Measurements from ENCODE around the gene MACROD1.
A peak's percentile ranks its signal among the peaks of the same experiment; 100 is the strongest.

The MACROD1 gene

DNA sequence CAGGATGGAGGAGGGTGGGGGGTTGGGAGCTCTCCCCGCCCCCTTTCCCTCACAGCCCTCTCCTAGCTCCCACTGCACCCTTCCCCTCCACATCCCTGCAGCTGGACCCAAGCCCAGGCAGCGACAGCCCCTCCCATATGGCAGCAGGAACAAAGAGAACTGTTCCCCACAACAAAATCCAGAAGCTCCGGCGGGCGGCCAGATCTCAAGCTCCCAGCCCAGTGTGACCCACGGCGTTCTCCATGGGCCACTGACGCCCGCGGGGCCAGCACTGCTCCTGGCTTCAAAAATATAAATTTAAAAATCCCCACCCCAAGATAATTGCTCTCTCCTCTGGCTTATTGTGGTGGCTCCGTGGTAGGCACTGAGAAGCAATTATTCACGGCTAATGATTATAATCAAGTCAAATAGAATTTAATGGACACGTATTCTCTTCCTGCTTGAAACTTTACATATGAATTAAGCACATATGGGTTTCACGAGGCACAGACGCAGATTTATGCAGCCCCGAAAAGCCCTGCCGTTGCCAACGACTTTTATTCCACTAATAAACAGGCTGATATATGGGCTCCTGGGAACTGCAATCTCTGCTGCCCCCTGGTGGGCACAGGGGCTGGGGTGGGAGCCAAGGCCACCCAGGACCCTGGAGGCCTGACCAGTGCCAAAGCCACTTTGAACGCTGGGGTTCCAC, 17.5 kb downstream of the MACROD1 start:
- no peak overlapping the region for H3K4me2 ChIP-seq (ENCODE audit: low read length)
- H4K8ac ChIP-seq (ENCODE audit: low read depth, low read length): no peak overlapping the region
- H4K91ac ChIP-seq (ENCODE audit: low read depth, low read length): no peak overlapping the region
- no peak overlapping the region for H3K4ac ChIP-seq (ENCODE audit: low read depth, low read length)
- H3K27me3 ChIP-seq (ENCODE audit: insufficient read depth, low read length): no peaks in the 10 kb centered on the region
- H3K18ac ChIP-seq (ENCODE audit: low read length): no peak overlapping the region
- no peaks in the 10 kb centered on the region for H3K79me2 ChIP-seq (ENCODE audit: control insufficient read depth, insufficient read depth, low read length, poor library complexity)
- H4K12ac ChIP-seq (ENCODE audit: low read depth, low read length): no peak overlapping the region
- H2BK12ac ChIP-seq (ENCODE audit: low read length): no peak overlapping the region
- no peak overlapping the region for H3K27ac ChIP-seq (ENCODE audit: low read depth, low read length)
- no peak overlapping the region for H2BK120ac ChIP-seq (ENCODE audit: insufficient read depth, low read length, poor library complexity)
- peak; percentile 61 to 86 for DNase-seq
- no peaks in the 10 kb centered on the region for H3K9me3 ChIP-seq (ENCODE audit: insufficient read depth, low read depth, low read length)
- no peaks in the 10 kb centered on the region for H3K36me3 ChIP-seq (ENCODE audit: control insufficient read depth in 1 of 2, insufficient read depth in 2 of 2, low read length in 2 of 2)
- H3K4me3 ChIP-seq (ENCODE audit: low read depth, low read length): no peak overlapping the region
- peaks cover 0 to 3% of the 10 kb centered on the region in 2 experiments for H3K4me1 ChIP-seq (ENCODE audit: control insufficient read depth in 1 of 2, insufficient read depth in 2 of 2, low read length in 2 of 2)
- no peak overlapping the region for H2BK5ac ChIP-seq (ENCODE audit: low read depth, low read length, poor library complexity)
- no peak overlapping the region for H3K9ac ChIP-seq (ENCODE audit: low read length)
- WGBS (ENCODE audit: extremely low coverage, insufficient coverage, insufficient read length): no CpG with 5 or more reads among the region's 19 CpGs
- H2AFZ ChIP-seq (ENCODE audit: insufficient read depth, low read length, poor library complexity): no peak overlapping the region
- no peak overlapping the region for H3K14ac ChIP-seq (ENCODE audit: low read length)
- no peak overlapping the region for H3K23ac ChIP-seq (ENCODE audit: low read length)
- no peaks in the 10 kb centered on the region for H3K79me1 ChIP-seq (ENCODE audit: low read length)
- H2AK5ac ChIP-seq (ENCODE audit: low read length): no peak overlapping the region

DNA sequence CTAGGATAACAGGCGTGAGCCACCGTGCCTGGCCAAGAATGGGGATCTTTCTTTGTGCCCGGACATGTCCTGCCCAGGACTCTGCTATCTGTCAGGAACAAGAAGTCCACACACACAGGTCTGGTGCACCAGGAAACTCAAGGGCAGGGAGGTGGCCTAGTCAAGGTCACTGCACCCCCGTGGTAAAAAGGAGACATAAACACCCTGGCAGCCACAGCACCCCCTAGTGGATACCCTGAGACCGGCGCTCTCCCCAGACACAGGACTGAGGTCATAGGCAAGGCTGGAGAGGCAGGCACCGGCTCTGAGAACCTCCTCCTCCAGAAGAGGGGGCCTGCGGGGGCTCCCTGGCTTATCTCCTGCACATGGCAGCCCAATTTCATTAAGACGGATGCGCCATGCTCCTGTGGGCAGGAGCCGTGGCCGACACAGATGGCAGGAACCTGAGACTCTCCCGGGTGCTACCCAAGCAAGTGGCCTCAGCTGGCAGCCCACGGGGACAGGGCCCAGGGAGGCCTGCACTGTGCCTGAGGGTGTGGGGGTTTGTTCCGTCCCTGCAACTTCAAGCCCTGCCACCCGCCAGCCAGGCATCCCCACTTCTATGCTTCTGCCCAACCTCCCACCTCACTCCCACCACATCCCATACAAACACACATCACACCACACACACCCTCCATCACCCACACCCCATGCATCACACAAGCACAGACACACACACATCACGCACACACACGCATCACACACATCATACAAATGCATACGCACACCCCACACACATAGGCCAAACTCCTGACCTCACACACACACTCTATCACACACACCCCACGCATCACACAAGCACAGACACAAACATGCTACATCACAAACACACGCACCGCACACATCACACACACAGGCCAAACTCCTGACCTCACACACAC, 19.6 kb downstream of the MACROD1 start:
- H3K9me3 ChIP-seq (ENCODE audit: insufficient read depth, low read depth, low read length): no peaks in the 10 kb centered on the region
- H3K14ac ChIP-seq (ENCODE audit: low read length): no peak overlapping the region

DNA sequence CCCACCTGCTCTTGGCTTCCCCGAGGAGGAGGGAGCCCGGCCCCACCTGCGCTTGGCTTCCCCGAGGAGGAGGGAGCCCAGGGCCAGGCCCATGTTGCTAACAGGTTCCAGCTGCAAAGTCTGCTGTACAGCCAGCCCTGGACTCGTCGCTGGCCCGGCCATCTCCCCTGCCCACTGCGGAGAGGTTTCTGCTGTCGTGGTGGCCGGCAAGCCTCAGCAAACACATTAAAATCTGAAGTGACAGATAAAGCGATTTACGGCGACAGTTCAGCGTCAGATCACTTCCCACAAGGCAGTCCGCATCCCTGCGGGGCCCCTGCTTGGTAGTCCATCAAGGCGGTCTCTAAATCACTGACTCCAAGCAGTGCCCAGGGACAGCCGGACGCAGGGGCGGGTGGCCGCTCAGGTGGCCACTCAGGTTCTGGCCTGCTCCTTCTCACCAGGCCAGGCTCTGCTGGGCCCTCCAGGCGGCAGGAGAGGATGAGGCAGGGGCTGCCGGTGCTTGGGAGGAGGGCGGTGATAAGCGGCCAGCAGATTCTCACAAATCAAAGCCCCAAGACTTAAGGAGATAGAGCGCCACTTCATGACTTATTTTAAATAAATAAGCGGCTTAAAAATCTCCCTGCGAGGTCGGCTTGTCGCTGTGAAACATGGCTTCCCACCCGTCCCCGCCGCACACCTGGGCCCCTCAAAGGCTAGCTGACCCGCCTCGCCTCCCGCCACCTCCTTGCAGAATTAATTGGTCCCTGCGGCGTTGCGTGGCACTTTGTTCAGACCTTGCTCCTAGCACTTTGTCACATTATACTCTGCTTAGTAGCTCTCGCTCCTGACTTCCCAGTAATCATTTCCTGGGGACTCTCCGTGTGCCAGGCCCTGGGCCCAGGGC, 21.1 kb downstream of the MACROD1 start:
- H3K79me1 ChIP-seq (ENCODE audit: low read length): no peaks in the 10 kb centered on the region
- no peak overlapping the region for H3K27ac ChIP-seq (ENCODE audit: low read depth, low read length)
- no peak overlapping the region for H2AK5ac ChIP-seq (ENCODE audit: low read length)
- H2BK12ac ChIP-seq (ENCODE audit: low read length): no peak overlapping the region
- no peak overlapping the region for H3K14ac ChIP-seq (ENCODE audit: low read length)
- H4K12ac ChIP-seq (ENCODE audit: low read depth, low read length): no peak overlapping the region
- H2BK120ac ChIP-seq (ENCODE audit: insufficient read depth, low read length, poor library complexity): no peak overlapping the region
- H3K79me2 ChIP-seq (ENCODE audit: control insufficient read depth, insufficient read depth, low read length, poor library complexity): no peaks in the 10 kb centered on the region
- no peak overlapping the region for H2AFZ ChIP-seq (ENCODE audit: insufficient read depth, low read length, poor library complexity)
- H3K9ac ChIP-seq (ENCODE audit: low read length): no peak overlapping the region
- no peak overlapping the region for H4K91ac ChIP-seq (ENCODE audit: low read depth, low read length)
- no peak overlapping the region for H4K8ac ChIP-seq (ENCODE audit: low read depth, low read length)
- no CpG with 5 or more reads among the region's 41 CpGs for WGBS (ENCODE audit: extremely low coverage, insufficient coverage, insufficient read length)
- H3K4me2 ChIP-seq (ENCODE audit: low read length): no peak overlapping the region
- no peaks in the 10 kb centered on the region for H3K4me1 ChIP-seq (ENCODE audit: control insufficient read depth in 1 of 2, insufficient read depth in 2 of 2, low read length in 2 of 2)
- no peak overlapping the region for H3K4ac ChIP-seq (ENCODE audit: low read depth, low read length)
- H3K9me3 ChIP-seq (ENCODE audit: insufficient read depth, low read depth, low read length): no peaks in the 10 kb centered on the region
- H3K18ac ChIP-seq (ENCODE audit: low read length): no peak overlapping the region
- no peak overlapping the region for H3K4me3 ChIP-seq (ENCODE audit: low read depth, low read length)
- H3K23ac ChIP-seq (ENCODE audit: low read length): no peak overlapping the region
- H3K27me3 ChIP-seq (ENCODE audit: insufficient read depth, low read length): no peaks in the 10 kb centered on the region
- DNase-seq: no peak
- H2BK5ac ChIP-seq (ENCODE audit: low read depth, low read length, poor library complexity): no peak overlapping the region
- no peaks in the 10 kb centered on the region for H3K36me3 ChIP-seq (ENCODE audit: control insufficient read depth in 1 of 2, insufficient read depth in 2 of 2, low read length in 2 of 2)

More for the DNA sequence above, 19.6 kb downstream of the MACROD1 start:
- H2BK12ac ChIP-seq (ENCODE audit: low read length): no peak overlapping the region
- no peak overlapping the region for H2AK5ac ChIP-seq (ENCODE audit: low read length)
- H2AFZ ChIP-seq (ENCODE audit: insufficient read depth, low read length, poor library complexity): no peak overlapping the region
- H3K4ac ChIP-seq (ENCODE audit: low read depth, low read length): no peak overlapping the region
- H4K8ac ChIP-seq (ENCODE audit: low read depth, low read length): no peak overlapping the region
- no peak overlapping the region for H3K18ac ChIP-seq (ENCODE audit: low read length)
- no peak overlapping the region for H4K12ac ChIP-seq (ENCODE audit: low read depth, low read length)
- no peak overlapping the region for H2BK5ac ChIP-seq (ENCODE audit: low read depth, low read length, poor library complexity)
- no peaks in the 10 kb centered on the region for H3K4me1 ChIP-seq (ENCODE audit: control insufficient read depth in 1 of 2, insufficient read depth in 2 of 2, low read length in 2 of 2)
- H3K4me2 ChIP-seq (ENCODE audit: low read length): no peak overlapping the region
- no peaks in the 10 kb centered on the region for H3K27me3 ChIP-seq (ENCODE audit: insufficient read depth, low read length)
- H3K9ac ChIP-seq (ENCODE audit: low read length): no peak overlapping the region
- H3K79me1 ChIP-seq (ENCODE audit: low read length): no peaks in the 10 kb centered on the region
- no peak overlapping the region for H3K27ac ChIP-seq (ENCODE audit: low read depth, low read length)
- H3K36me3 ChIP-seq (ENCODE audit: control insufficient read depth in 1 of 2, insufficient read depth in 2 of 2, low read length in 2 of 2): no peaks in the 10 kb centered on the region
- H3K23ac ChIP-seq (ENCODE audit: low read length): no peak overlapping the region
- H3K79me2 ChIP-seq (ENCODE audit: control insufficient read depth, insufficient read depth, low read length, poor library complexity): no peaks in the 10 kb centered on the region
- H4K91ac ChIP-seq (ENCODE audit: low read depth, low read length): no peak overlapping the region
- no peak overlapping the region for H3K4me3 ChIP-seq (ENCODE audit: low read depth, low read length)
- DNase-seq: peak in 1 of 2 donors; percentile 56
- WGBS (ENCODE audit: extremely low coverage, insufficient coverage, insufficient read length): 100% methylated on average over 5 of the region's 22 CpGs
- no peak overlapping the region for H2BK120ac ChIP-seq (ENCODE audit: insufficient read depth, low read length, poor library complexity)

DNA sequence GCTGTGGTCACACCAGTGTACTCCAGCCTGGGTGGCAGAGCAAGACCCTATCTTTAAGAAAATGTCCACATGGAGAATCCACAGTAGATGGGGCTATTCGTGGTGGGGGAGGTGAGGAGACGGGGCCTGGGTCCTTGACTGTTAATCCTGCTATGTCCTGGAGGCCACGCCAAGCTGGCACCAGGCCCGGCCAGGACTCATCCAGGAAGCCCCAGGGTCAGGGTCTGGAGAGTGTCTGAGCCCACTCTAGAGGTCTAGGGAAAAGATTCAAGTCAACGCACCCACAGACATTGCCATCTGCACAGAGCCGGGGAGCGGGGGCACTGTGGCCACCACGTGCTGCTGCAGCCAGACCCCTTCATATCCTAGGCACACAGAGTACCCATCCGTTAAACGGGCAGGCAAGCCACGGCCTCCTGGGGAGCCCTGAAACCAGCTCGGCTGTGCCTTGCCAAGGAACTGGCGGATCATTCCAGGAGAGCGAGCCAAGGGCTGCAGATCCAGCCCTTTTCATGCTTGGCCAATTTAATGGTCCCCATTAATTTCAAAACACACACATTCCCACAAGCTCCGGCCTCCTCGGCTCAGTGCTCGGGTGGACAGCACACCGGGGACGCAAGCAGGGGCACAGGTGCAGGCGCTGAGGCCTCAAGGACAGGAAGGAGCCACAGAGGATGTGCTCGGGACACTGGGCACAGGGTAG, 24.7 kb downstream of the MACROD1 start:
- H2AK5ac ChIP-seq (ENCODE audit: low read length): no peak overlapping the region
- no peak overlapping the region for H3K18ac ChIP-seq (ENCODE audit: low read length)
- no peak overlapping the region for H2BK12ac ChIP-seq (ENCODE audit: low read length)
- H2BK5ac ChIP-seq (ENCODE audit: low read depth, low read length, poor library complexity): no peak overlapping the region
- H3K9ac ChIP-seq (ENCODE audit: low read length): no peak overlapping the region
- no peak for DNase-seq
- H4K8ac ChIP-seq (ENCODE audit: low read depth, low read length): no peak overlapping the region
- H3K79me2 ChIP-seq (ENCODE audit: control insufficient read depth, insufficient read depth, low read length, poor library complexity): no peaks in the 10 kb centered on the region
- no peaks in the 10 kb centered on the region for H3K4me1 ChIP-seq (ENCODE audit: control insufficient read depth in 1 of 2, insufficient read depth in 2 of 2, low read length in 2 of 2)
- no peak overlapping the region for H4K12ac ChIP-seq (ENCODE audit: low read depth, low read length)
- H3K14ac ChIP-seq (ENCODE audit: low read length): no peak overlapping the region
- WGBS (ENCODE audit: extremely low coverage, insufficient coverage, insufficient read length): no CpG with 5 or more reads among the region's 21 CpGs
- H2AFZ ChIP-seq (ENCODE audit: insufficient read depth, low read length, poor library complexity): no peak overlapping the region
- H3K9me3 ChIP-seq (ENCODE audit: insufficient read depth, low read depth, low read length): no peaks in the 10 kb centered on the region
- H3K4me3 ChIP-seq (ENCODE audit: low read depth, low read length): no peak overlapping the region
- no peak overlapping the region for H4K91ac ChIP-seq (ENCODE audit: low read depth, low read length)
- no peaks in the 10 kb centered on the region for H3K79me1 ChIP-seq (ENCODE audit: low read length)
- H3K4ac ChIP-seq (ENCODE audit: low read depth, low read length): no peak overlapping the region
- H3K4me2 ChIP-seq (ENCODE audit: low read length): no peak overlapping the region
- H3K36me3 ChIP-seq (ENCODE audit: control insufficient read depth in 1 of 2, insufficient read depth in 2 of 2, low read length in 2 of 2): no peaks in the 10 kb centered on the region
- no peaks in the 10 kb centered on the region for H3K27me3 ChIP-seq (ENCODE audit: insufficient read depth, low read length)
- H2BK120ac ChIP-seq (ENCODE audit: insufficient read depth, low read length, poor library complexity): no peak overlapping the region
- no peak overlapping the region for H3K27ac ChIP-seq (ENCODE audit: low read depth, low read length)
- H3K23ac ChIP-seq (ENCODE audit: low read length): no peak overlapping the region

Data from trophoblast cell (in vitro differentiated cells and primary cell).